HFFc6 (cell line): ENCODE measurements around the gene GLRA3. TPM values are rescaled to one million over a fixed set of nuclear protein-coding genes. Genes with fewer than 3 reads are reported as not detected.

Experiments
- DNase-seq: peaks from one replicate; pipeline ENCODE4 v3.0.0-alpha.2; 2018
- H3K27ac Mint-ChIP-seq: 2 replicates; pipeline ENCODE4 v1.8.0; 2020; ENCODE audit warnings: mild to moderate bottlenecking, mixed read lengths
- H3K27me3 Mint-ChIP-seq: 2 replicates; pipeline ENCODE4 v1.8.0; 2021; ENCODE audit warnings: mild to moderate bottlenecking, moderate library complexity, mixed read lengths; ENCODE audit not compliant: insufficient read depth
- H3K36me3 Mint-ChIP-seq: 2 replicates; pipeline ENCODE4 v1.8.0; 2021; ENCODE audit warnings: low read depth, mixed read lengths
- H3K4me1 Mint-ChIP-seq: 2 replicates; pipeline ENCODE4 v1.8.0; 2020; ENCODE audit warnings: low read depth, mixed read lengths
- H3K4me3 Mint-ChIP-seq: 2 replicates; pipeline ENCODE4 v1.8.0; 2020; ENCODE audit warnings: mild to moderate bottlenecking, moderate library complexity, mixed read lengths
- H3K9me3 Mint-ChIP-seq: 2 replicates; pipeline ENCODE4 v1.8.0; 2020; ENCODE audit warnings: mild to moderate bottlenecking, mixed read lengths
- total RNA-seq, 6 experiments: library from RNA; stranded (reverse); fragmentation: NEBNext Ultra II Directional; extraction: Animal tissue kit (Norgen Biotek cat#: 25700); gene quantifications; 2 replicates in 1 of 6; 3 replicates in 5 of 6; pipeline ENCODE4 v1.2.3, GENCODE V29; 2021
- TF ChIP-seq, protein P1 (sequence below): fragments of 200-600 bp; sonication (generic); IDR thresholded peaks from 2 replicates; pipeline ENCODE4 v1.5.0; 2021; ENCODE audit warnings: antibody characterized with exemption, mild to moderate bottlenecking

Gene GLRA3
- total RNA-seq, 6 experiments from 2014 or later: not detected

DNA sequence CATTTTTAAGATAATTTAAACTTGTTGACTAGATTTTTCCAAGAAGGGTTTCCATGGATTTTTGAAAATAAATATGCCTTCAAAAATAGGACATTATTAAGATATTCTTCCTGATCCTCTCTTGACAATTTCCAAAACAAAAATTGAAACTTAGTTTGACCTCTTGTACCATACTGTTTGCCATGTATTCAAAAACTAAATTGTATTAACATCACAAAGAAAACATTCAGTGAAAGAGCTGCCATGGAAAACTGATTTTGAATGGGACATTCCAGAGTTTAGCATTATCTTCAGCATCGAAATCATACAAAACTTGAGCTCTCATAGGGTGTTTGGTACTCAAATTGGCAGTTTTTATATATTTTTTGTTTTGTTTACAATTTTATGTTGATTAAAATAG lies 238.7 kb downstream of the GLRA3 start:
- H3K27ac Mint-ChIP-seq: no peak overlapping the region
- H3K4me3 Mint-ChIP-seq: no peak overlapping the region
- DNase-seq: no peak
- no peaks in the 10 kb centered on the region for H3K4me1 Mint-ChIP-seq
- H3K27me3 Mint-ChIP-seq: no peaks in the 10 kb centered on the region
- H3K9me3 Mint-ChIP-seq: peaks cover 4% of the 10 kb centered on the region; the same call in 1 of the 2 replicates
- H3K36me3 Mint-ChIP-seq: no peaks in the 10 kb centered on the region
- TF ChIP-seq, protein P1, sequence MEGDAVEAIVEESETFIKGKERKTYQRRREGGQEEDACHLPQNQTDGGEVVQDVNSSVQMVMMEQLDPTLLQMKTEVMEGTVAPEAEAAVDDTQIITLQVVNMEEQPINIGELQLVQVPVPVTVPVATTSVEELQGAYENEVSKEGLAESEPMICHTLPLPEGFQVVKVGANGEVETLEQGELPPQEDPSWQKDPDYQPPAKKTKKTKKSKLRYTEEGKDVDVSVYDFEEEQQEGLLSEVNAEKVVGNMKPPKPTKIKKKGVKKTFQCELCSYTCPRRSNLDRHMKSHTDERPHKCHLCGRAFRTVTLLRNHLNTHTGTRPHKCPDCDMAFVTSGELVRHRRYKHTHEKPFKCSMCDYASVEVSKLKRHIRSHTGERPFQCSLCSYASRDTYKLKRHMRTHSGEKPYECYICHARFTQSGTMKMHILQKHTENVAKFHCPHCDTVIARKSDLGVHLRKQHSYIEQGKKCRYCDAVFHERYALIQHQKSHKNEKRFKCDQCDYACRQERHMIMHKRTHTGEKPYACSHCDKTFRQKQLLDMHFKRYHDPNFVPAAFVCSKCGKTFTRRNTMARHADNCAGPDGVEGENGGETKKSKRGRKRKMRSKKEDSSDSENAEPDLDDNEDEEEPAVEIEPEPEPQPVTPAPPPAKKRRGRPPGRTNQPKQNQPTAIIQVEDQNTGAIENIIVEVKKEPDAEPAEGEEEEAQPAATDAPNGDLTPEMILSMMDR: no peak

Other genes with a start within 250 kb of the GLRA3 start
- not detected for gene ADAM29, start 89.1 kb upstream of the GLRA3 start, total RNA-seq